H9 (cell line): ENCODE results near the gene PIM2. TPM values are rescaled to one million over a fixed set of nuclear protein-coding genes. Genes with fewer than 3 reads are reported as not detected.

Source experiments
- DNase-seq: peaks from one replicate; pipeline ENCODE4 v3.0.0-alpha.2; 2017
- H2AFZ ChIP-seq: one replicate; pipeline ENCODE4 v1.6.1; 2013; ENCODE audit warnings: mild to moderate bottlenecking, low read length, control low read depth, moderate library complexity
- H2AK5ac ChIP-seq: 2 replicates; pipeline ENCODE4 v1.6.1; 2013; ENCODE audit warnings: low read length, control low read depth, mixed read lengths; ENCODE audit not compliant: insufficient read length
- H2BK120ac ChIP-seq: one replicate; pipeline ENCODE4 v1.6.1; 2013; ENCODE audit warnings: low read depth, mild to moderate bottlenecking, low read length, control low read depth, inconsistent platforms; ENCODE audit not compliant: poor library complexity, severe bottlenecking
- H2BK12ac ChIP-seq: 2 replicates; pipeline ENCODE4 v1.6.1; 2013; ENCODE audit warnings: low read length, control low read depth, mixed read lengths, low read depth; ENCODE audit not compliant: insufficient read length
- H2BK15ac ChIP-seq: 2 replicates; pipeline ENCODE4 v1.6.1; 2013; ENCODE audit warnings: low read depth, low read length, control low read depth
- H2BK20ac ChIP-seq: one replicate; pipeline ENCODE4 v1.6.1; 2013; ENCODE audit warnings: low read depth, mild to moderate bottlenecking, low read length, control low read depth, inconsistent platforms; ENCODE audit not compliant: poor library complexity, severe bottlenecking
- H2BK5ac ChIP-seq: 2 replicates; pipeline ENCODE4 v1.6.1; 2013; ENCODE audit warnings: low read length, control low read depth, mixed read lengths; ENCODE audit not compliant: insufficient read length
- H3K14ac ChIP-seq: 2 replicates; pipeline ENCODE4 v1.6.1; 2013; ENCODE audit warnings: low read length, control low read depth; ENCODE audit not compliant: insufficient read depth
- H3K18ac ChIP-seq: 2 replicates; pipeline ENCODE4 v1.6.1; 2013; ENCODE audit warnings: low read depth, mild to moderate bottlenecking, mixed read lengths, low read length, control low read depth; ENCODE audit not compliant: insufficient read length
- H3K23ac ChIP-seq: 2 replicates; pipeline ENCODE4 v1.6.1; 2013; ENCODE audit warnings: low read length, control low read depth, mixed read lengths, low read depth; ENCODE audit not compliant: insufficient read length
- H3K23me2 ChIP-seq: 2 replicates; pipeline ENCODE4 v1.6.1; 2013; ENCODE audit warnings: low read depth, mild to moderate bottlenecking, mixed read lengths, low read length, control low read depth; ENCODE audit not compliant: insufficient read length, poor library complexity, severe bottlenecking
- H3K27ac ChIP-seq: 2 replicates; pipeline ENCODE4 v1.5.1; 2013; ENCODE audit warnings: low read length, control low read depth, mixed read lengths, low read depth; ENCODE audit not compliant: insufficient read length
- H3K27me3 ChIP-seq: 2 replicates; pipeline ENCODE4 v1.6.1; 2013; ENCODE audit warnings: low read length, control low read depth, inconsistent platforms; ENCODE audit not compliant: insufficient read depth
- H3K4ac ChIP-seq: 2 replicates; pipeline ENCODE4 v1.6.1; 2013; ENCODE audit warnings: low read depth, mild to moderate bottlenecking, control low read depth, inconsistent platforms, low read length, moderate library complexity
- H3K4me1 ChIP-seq: 2 replicates; pipeline ENCODE4 v1.6.1; 2013; ENCODE audit warnings: low read length, control low read depth, inconsistent platforms; ENCODE audit not compliant: insufficient read depth
- H3K4me2 ChIP-seq: 2 replicates; pipeline ENCODE4 v1.6.1; 2013; ENCODE audit warnings: low read length, control low read depth, mixed read lengths; ENCODE audit not compliant: insufficient read length, insufficient read depth
- H3K56ac ChIP-seq: 2 replicates; pipeline ENCODE4 v1.6.1; 2013; ENCODE audit warnings: low read depth, mild to moderate bottlenecking, mixed read lengths, low read length, control low read depth; ENCODE audit not compliant: insufficient read length
- H3K79me1 ChIP-seq: 2 replicates; pipeline ENCODE4 v1.6.1; 2013; ENCODE audit warnings: low read depth, mild to moderate bottlenecking, moderate library complexity, low read length, control low read depth, inconsistent platforms; ENCODE audit not compliant: insufficient read depth, poor library complexity, severe bottlenecking
- H3K79me2 ChIP-seq: 2 replicates; pipeline ENCODE4 v1.6.1; 2013; ENCODE audit warnings: low read length, control low read depth, inconsistent platforms; ENCODE audit not compliant: insufficient read depth
- H3K9ac ChIP-seq: 2 replicates; pipeline ENCODE4 v1.6.1; 2013; ENCODE audit warnings: low read length, control low read depth, mixed read lengths; ENCODE audit not compliant: insufficient read length; ENCODE audit errors: extremely low read depth
- H3K9me3 ChIP-seq: one replicate; pipeline ENCODE4 v1.6.1; 2013; ENCODE audit warnings: low read depth, low read length, inconsistent platforms; ENCODE audit not compliant: control insufficient read depth
- H3T11ph ChIP-seq: one replicate; pipeline ENCODE4 v1.6.1; 2013; ENCODE audit warnings: mild to moderate bottlenecking, low read length, control low read depth, inconsistent platforms
- H4K20me1 ChIP-seq: one replicate; pipeline ENCODE4 v1.6.1; 2013; ENCODE audit not compliant: control insufficient read depth, insufficient read length, insufficient read depth
- H4K5ac ChIP-seq: 2 replicates; pipeline ENCODE4 v1.6.1; 2013; ENCODE audit warnings: low read depth, mild to moderate bottlenecking, mixed read lengths, low read length, control low read depth; ENCODE audit not compliant: insufficient read length
- H4K8ac ChIP-seq: replicated peaks from 2 replicates; pipeline ENCODE4 v1.6.1; 2013; ENCODE audit warnings: low read length, control low read depth, mixed read lengths, low read depth; ENCODE audit not compliant: insufficient read length
- H4K91ac ChIP-seq: 2 replicates; pipeline ENCODE4 v1.6.1; 2013; ENCODE audit warnings: low read depth, mild to moderate bottlenecking, moderate library complexity, mixed read lengths, low read length, control low read depth; ENCODE audit not compliant: insufficient read length
- H3K27ac Mint-ChIP-seq, 3 experiments: 2 replicates in 2 of 3; 3 replicates in 1 of 3; pipeline ENCODE4 v1.8.0; 2020 to 2021; ENCODE audit warnings: mixed read lengths in 3 of 3, mild to moderate bottlenecking in 1 of 3, moderate library complexity in 1 of 3
- H3K27me3 Mint-ChIP-seq: 2 replicates; pipeline ENCODE4 v1.8.0; 2021; ENCODE audit warnings: low read depth, mild to moderate bottlenecking, moderate library complexity, mixed read lengths
- H3K36me3 Mint-ChIP-seq, 3 experiments: 2 replicates in 2 of 3; 3 replicates in 1 of 3; pipeline ENCODE4 v1.8.0; 2020 to 2021; ENCODE audit warnings: low read depth in 3 of 3, mixed read lengths in 3 of 3; ENCODE audit not compliant: insufficient read depth in 1 of 3
- H3K4me1 Mint-ChIP-seq, 2 experiments: 2 replicates each; pipeline ENCODE4 v1.8.0; 2020; ENCODE audit warnings: mixed read lengths in 2 of 2
- H3K4me3 Mint-ChIP-seq, 2 experiments: 2 replicates in 1 of 2; 3 replicates in 1 of 2; pipeline ENCODE4 v1.8.0; 2020 to 2021; ENCODE audit warnings: mild to moderate bottlenecking in 2 of 2, mixed read lengths in 2 of 2, moderate library complexity in 1 of 2
- H3K9me3 Mint-ChIP-seq, 2 experiments: 2 replicates in 1 of 2; 3 replicates in 1 of 2; pipeline ENCODE4 v1.8.0; 2020; ENCODE audit warnings: mild to moderate bottlenecking in 2 of 2, mixed read lengths in 2 of 2, moderate library complexity in 1 of 2
- WGBS: extraction: QIAGEN DNeasy Blood & Tissue Kit; methylation state at CpG from one replicate; pipeline ENCODE4 v1.1.7; 2013; ENCODE audit warnings: missing lambda C conversion rate, low lambda C conversion rate, mixed read lengths; ENCODE audit not compliant: insufficient read length; ENCODE audit errors: extremely low coverage; 5-methylcytosine and 5-hydroxymethylcytosine counted together
- total RNA-seq: library from RNA; stranded (reverse); gene quantifications from 2 replicates; pipeline ENCODE4 v1.2.1, GENCODE V29; 2021
- TF ChIP-seq, protein P1 (sequence below): fragments of 200-600 bp; sonication (generic); conservative IDR thresholded peaks from 3 replicates; pipeline ENCODE4 v1.8.0; 2021; ENCODE audit warnings: antibody characterized with exemption, mild to moderate bottlenecking

PIM2 gene
- total RNA-seq, 1 experiment from 2014 or later, result 163 TPM

DNA sequence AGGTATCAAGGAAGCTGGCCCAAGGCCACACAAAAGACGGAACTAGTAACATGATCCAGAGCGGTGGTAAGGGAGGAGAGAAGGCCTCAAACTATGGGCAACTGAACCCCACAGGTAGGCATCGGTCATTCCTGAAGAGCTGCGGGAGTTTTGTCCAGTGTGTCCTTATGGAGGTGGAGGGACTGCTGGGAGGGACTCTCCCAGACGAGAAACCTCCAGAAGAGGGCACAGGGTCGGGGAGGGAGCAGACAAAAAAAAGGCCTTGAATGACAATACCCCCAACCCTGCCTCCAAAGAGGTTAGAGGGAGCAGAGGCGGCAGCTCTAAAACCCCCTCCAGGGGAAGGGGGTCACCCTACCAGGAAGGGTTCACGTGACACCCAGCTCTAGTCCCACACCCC lies 14.6 kb downstream of the PIM2 start:
- Histone ChIP-seq H2AFZ (no peak overlapping the region), H3K4me2 (no peak overlapping the region), H2BK120ac (no peak overlapping the region), H3K9ac (no peak overlapping the region), H3K18ac (no peak overlapping the region), H2BK20ac (no peak overlapping the region), H3K23ac (no peak overlapping the region), H3K14ac (no peak overlapping the region), H3K4me1 (no peaks in the 10 kb centered on the region), H3K79me2 (no peaks in the 10 kb centered on the region; the same call in 1 of the 2 replicates), H4K20me1 (peaks cover 3% of the 10 kb centered on the region), H4K91ac (no peak overlapping the region), H3K56ac (no peak overlapping the region), H2BK5ac (no peak overlapping the region), H2BK12ac (no peak overlapping the region), H4K8ac (no peak overlapping the region), H3K9me3 (no peaks in the 10 kb centered on the region), H3T11ph (no peak overlapping the region), H3K79me1 (no peaks in the 10 kb centered on the region), H3K23me2 (no peaks in the 10 kb centered on the region), H3K27ac (no peak overlapping the region), H2AK5ac (no peak overlapping the region), H2BK15ac (no peak overlapping the region), H4K5ac (no peak overlapping the region), H3K27me3 (no peaks in the 10 kb centered on the region), H3K4ac (no peak overlapping the region)
- Mint-ChIP-seq H3K27ac (peak overlapping the region in 1 of 3 experiments; percentile 13; a peak in 1 of 7 replicates), H3K4me3 (peak overlapping the region in 1 of 2 experiments; percentile 61; a peak in 3 of 5 replicates), H3K27me3 (no peaks in the 10 kb centered on the region; the same call in none of the 2 replicates), H3K9me3 (peaks cover 72 to 73% of the 10 kb centered on the region in 2 experiments), H3K36me3 (peaks cover 23 to 58% (median 50%) of the 10 kb centered on the region in 3 experiments), H3K4me1 (peaks cover 4 to 5% of the 10 kb centered on the region in 2 experiments; a peak in 3 of 4 replicates)
- TF ChIP-seq, protein P1, sequence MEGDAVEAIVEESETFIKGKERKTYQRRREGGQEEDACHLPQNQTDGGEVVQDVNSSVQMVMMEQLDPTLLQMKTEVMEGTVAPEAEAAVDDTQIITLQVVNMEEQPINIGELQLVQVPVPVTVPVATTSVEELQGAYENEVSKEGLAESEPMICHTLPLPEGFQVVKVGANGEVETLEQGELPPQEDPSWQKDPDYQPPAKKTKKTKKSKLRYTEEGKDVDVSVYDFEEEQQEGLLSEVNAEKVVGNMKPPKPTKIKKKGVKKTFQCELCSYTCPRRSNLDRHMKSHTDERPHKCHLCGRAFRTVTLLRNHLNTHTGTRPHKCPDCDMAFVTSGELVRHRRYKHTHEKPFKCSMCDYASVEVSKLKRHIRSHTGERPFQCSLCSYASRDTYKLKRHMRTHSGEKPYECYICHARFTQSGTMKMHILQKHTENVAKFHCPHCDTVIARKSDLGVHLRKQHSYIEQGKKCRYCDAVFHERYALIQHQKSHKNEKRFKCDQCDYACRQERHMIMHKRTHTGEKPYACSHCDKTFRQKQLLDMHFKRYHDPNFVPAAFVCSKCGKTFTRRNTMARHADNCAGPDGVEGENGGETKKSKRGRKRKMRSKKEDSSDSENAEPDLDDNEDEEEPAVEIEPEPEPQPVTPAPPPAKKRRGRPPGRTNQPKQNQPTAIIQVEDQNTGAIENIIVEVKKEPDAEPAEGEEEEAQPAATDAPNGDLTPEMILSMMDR, result no peak
- WGBS, result no CpG with 5 or more reads among the region's 8 CpGs
- DNase-seq, result no peak
